SHP77 (cell line): ENCODE measurements around the gene CLTCL1.
"Not testable (repeated sequence)": the region's sequence is repeated elsewhere in the genome, so short reads cannot be mapped to it uniquely, and the experiment has no call there.

ENCODE experiments used
- DNase-seq, 2 experiments: peaks; one replicate each; lab custom pipeline; 2025; lab: John Stamatoyannopoulos, UW

Gene CLTCL1

DNA sequence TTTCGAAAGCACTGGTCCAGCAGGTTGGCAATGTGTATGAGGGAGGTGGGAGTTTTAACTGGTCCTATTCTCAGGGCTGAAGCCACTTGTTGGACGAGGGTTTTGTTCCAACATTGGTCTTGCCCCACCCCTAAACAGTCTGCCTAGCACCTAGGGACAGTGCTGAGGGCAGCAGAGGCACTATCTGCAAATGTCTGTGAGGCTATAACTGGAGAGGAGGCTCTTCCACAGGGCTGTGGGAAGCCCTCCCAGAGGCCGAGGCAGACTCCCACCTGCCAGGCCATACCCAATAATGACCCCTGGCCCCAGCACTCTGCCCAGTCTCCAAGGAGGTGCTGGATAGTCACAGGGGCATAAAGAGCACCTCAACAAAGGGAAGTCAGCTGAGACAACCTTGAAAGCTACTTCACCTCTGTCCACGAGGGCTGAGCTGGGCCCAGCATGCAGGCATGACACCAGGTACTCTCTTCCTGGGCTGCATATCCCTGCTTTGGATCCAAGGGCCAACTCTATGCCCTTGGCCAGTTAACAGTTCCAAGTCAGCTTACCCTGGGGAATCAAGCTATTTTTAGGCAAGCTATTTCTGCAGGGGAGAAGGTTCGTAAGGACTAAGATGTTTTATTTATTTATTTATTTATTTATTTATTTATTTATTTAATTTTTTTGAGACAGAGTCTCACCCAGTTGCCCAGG lies 72.8 kb downstream of the CLTCL1 start:
- DNase-seq, result no peak

DNA sequence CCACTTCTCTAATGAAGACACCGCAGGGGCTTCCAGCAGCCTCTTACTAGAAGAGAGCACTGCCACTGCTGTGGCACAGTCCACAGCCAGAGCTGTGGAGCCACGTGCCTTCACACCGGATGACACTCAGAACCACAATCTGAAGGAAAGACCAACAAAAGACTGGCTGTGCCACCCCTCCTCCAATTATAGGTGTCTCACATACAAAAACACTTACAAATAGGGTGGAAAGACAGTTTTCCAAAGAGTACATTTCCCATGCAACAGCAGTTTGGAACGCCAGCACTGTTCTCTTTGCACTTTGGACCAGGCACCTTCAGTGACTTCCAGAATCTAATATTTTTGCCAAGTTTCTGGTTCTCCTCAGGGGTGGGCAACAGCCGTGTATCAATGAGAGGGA lies 74.9 kb downstream of the CLTCL1 start:
- no peak for DNase-seq

DNA sequence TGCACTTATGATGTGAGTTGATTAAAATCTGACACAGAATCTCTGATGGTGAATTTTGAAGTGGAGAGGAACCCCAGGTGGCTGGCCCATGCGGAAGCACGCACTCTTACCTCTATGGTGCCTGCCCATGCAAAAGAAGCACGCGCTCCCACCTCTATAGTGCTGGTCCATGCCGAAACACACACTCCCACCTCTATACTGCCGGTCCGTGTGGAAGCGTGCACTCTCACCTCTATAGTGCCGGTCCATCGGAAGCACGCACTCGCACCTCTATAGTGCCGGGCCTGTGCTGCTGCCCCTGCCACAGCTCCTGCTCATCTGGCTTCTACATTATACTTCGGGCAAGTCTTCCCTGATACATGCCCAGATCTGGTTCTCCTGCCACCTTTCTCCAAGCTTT lies 76.2 kb downstream of the CLTCL1 start:
- DNase-seq, result no peak

DNA sequence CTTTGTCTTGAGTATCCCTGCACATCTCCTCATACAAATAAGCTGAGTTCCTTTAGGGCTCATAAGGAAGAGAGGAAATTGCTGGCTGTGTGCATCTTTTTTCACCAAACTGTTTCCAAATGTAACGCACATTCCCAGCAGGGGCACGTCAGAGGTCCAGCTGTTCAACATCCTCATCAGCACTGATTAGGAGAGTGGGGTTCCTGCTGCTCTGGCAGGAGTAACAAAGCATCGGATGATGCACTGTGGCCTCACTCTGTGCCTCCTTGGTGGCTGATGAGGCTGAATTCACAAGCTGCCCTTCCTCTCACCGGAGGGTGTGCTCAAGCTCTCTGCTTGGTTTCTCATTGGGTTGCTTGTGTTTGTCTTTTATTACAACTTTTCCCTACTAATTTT lies 77.4 kb downstream of the CLTCL1 start:
- no peak for DNase-seq

DNA sequence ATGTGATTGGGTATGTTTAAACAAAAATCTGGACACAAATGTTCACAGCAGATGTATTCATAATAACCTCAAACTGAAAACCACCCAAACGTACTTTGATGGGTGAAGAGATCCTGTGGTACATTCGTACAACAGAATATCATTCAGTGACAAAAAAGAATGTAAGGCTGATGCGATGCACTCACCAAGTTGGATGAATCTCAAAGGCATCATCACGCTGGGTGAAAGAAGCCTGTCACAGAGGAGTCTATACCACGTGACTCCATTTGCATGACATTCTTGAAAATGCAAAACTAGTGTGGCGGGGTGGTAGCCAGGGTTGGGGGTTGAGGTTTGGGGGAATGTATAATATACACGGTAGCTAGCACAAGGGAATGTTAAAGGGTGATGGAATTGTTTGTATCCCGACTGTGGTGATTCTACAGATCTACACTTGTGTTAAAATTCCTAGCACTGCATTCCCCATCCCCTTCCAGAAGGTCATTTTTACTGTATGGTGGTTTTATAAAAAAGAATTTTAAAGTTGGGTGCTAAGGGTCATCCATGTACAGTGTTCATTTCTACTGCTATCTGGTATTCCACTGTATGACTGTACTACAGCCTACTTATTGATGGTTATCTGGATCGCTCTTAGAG lies 78.0 kb downstream of the CLTCL1 start:
- no peak for DNase-seq

DNA sequence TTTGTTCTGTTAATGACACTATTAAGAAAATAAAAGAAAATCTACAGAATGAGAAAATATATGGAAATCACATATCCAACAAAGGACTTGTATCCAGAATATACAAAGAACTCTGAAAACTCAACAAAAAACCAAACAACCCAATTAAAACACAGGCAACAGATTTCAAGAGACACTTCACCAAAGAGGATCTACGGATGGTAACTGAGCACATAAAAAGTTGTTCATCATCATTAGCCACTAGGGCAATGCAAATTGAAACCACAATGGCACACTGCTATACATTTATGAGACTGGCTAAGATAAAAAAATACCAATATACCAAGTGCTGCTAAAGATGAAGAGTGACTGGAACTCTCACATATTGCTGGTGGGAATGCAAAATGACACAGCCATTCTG lies 78.5 kb downstream of the CLTCL1 start:
- DNase-seq, result no peak

DNA sequence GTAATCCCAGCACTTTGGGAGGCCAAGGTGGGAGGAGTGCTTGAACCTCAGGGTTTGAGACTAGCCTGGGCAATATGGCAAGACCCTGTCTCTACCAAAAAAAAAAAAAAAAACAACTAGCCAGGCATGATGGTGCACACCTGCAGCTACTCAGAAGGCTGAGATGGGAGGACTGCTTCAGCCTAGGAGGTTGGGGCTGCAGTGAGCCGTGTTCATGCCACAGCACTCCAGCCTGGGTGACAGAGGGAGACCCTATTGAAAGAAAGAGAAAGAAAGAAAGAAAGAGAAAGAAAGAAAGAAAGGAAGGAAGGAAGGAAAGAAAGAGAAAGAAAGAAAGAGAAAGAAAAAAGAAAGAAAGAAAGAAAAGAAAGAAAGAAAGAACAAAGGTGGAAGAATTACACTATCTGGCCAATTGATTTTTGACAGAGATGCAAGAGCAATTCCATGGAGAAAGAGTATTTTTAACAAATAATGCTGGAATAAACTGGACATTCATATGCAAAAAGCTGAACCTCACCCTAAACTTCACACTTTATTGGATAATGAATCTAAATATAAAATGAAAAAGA lies 79.1 kb downstream of the CLTCL1 start:
- no peak for DNase-seq

DNA sequence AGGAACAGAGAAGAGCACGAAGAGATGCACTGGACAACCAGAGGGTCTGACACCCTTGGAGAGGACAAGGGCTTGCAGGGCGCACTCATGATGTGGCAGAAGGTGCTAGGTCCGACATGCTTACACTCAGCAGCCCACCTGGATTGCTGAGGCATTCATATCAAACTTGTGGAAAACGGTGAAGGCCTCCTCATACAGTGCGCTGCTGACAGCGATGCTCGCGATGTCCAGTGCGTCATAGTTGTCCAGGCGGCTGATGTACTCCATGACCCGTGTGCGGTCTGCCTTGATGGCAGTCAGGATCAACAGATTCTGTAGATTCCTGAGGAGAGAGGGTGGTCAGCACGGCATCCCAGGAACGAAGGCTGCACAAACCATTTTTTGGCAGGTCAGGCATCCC lies 81.3 kb downstream of the CLTCL1 start:
- DNase-seq, result no peak

DNA sequence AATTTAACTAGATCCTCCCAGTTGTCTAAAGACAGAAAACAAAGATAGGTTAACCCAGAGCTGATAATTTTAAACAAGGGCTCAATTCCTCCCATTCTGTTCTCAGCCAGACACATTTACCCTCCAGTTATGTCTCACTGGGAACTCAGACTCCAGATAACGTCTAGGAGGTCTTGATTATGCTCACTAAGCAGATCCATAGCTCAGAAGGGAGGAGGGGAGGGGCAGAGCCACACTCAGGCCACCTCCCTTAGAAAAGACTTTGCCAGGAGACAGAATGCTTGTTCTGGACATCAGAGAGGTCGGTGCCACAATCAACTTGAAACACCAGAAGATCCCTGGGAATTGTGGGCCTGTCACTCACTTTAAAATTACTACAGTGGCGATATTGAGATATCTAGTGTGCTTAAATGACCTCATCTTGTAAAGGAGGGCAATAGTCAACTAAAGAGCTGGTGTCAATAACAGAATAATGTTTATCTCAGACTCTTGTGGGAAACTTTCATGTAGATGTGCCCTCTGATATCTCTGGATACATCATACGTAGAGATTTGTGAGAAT lies 83.2 kb downstream of the CLTCL1 start:
- no peak for DNase-seq

DNA sequence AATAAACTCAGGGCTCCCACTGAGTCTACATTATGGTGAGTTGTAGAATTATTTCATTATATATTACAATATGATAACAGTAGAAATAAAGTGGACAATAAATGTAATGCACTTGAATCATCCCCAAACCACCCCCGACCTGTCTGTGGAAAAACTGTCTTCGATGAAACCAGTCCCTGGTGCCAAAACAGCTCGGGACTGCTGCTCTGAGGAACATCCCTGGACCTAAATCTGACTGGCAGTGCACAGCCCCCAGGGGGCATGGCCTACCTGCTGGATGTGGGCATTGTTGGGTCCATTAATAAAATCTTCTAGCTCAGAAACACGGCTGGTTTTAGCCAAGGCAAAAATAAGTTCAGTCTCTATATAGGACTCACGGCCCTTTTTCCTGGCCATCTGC lies 83.6 kb downstream of the CLTCL1 start:
- DNase-seq, result no peak

DNA sequence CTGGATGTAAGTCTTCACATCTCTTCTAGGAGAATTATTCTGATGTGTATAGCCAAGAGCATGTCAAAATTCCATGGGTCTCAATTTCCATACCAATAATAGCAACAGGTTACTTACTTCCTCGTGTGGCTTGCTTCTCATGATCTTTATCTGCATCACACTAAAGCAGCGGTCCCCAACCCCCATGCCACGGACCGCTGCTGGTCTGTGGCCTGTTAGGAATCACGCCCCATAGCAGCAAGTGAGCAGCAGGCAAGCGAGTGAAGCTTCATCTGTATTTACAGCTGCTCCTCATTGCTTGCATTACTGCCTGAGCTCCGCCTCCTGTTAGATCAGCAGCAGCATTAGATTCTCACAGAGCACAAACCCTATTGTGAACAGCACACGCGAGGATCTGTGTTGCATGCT lies 84.1 kb downstream of the CLTCL1 start:
- no peak for DNase-seq

DNA sequence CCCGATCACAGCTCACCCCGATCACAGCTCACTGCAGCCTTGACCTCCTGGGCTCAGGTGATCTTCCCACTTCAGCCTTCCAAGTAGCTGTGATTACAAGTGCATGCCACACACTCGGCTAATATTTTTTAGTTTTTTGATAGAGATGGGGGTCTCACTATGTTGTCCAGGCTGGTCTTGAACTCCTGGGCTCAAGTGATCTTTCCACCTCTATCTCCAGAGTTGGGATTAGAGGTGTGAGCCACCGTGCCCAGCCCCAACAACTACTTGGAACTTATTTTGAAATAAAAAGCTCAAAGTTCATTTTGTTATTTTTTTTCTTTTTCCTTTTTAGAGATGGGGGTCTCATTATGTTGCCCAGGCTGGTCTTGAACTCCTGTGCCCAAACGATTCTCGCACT lies 85.2 kb downstream of the CLTCL1 start:
- DNase-seq, result no peak

DNA sequence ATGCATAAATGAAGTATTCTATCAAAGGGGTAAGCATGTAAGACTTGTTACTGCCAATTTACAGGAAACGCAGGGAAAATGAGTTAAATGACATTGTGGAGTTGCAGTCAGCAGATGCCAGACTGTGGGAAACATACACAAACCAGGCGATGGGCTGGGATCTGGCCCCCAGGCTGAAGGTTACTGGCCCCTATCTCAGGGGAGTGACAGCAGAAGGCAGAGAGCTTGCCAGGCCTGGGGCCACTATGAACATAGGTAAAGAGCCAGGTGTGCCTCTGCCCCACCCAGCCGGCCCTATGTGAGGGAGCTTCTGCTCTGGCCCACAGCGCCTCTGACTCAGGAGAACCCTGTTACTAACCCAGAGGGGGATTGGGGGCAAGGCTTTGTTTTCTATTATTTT lies 86.9 kb downstream of the CLTCL1 start:
- DNase-seq, result no peak

DNA sequence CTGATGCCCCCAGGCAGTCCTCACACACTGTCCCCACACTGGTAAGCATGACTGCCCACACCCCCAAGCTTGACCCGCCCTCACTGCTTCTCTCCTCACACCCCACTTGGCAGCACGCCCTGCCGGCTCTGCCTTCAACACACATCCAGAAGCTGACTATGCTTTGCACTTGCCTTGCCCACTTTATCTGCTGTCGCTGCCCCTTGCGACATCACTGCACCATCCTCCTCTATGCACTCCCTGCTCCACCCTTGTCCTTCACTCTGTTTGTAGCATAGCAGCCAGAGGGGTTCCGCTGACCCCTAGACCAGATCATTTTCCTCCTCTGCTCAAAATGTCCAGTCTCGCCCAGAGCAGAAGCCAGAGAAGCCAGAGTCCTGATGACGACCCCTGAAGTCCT lies 87.7 kb downstream of the CLTCL1 start:
- DNase-seq, result no peak

DNA sequence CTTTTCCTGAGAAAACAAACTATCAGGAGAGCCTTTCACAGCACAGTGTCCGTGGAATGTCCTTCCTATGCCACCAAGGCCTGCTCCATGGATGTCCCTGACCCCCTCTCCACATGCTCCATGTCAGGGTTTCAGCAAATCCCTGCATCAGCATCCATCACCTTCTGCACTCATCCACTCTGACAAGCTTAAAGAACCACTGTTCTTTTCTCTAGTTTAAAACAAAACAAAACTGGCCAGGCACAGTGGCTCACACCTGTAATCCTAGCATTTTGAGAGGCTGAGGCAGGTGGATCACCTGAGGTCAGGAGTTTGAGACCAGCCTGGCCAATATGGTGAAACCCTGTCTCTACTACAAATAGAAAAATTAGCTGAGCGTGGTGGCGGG lies 88.7 kb downstream of the CLTCL1 start:
- not testable (repeated sequence) for DNase-seq

DNA sequence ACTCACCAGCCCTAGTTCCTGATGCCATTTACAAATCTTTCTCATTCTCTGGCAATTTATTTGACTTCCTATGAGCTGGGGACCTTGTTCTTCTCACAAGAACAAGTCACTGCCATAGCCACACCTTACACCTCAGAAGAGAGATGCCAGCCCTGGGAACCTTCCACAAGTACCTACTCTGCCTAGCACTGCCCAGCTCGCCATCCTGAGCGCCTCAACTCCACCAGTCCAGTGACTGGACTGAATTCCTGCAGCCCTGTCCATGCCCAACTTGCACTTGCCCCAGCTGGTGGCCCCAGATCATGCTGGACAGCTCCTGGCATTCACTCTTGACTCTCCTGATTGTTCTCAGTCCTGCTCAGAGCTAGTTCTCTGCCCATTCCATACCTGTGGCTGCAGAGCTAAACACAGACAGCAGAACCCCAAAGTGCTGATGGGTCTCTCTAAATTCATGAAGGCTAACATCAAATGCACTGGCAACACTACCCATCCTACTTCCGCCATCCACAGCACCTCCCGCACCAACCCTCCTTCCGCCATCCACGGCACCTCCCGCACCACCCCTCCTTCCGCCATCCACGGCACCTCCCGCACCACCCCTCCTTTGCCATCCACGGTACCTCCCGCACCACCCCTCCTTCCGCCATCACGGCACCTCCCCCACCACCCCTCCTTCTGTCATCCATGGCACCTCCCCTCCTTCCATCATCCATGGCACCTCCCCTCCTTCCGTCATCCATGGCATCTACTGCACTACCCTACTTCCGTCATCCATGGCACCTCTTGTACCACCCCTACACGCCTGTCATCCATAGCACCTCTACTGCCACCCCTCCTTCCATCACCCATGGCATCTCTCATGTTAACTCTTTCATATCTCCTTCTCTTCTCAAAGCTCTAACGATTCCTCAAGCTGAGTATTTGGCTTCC lies 89.4 kb downstream of the CLTCL1 start:
- no peak for DNase-seq

DNA sequence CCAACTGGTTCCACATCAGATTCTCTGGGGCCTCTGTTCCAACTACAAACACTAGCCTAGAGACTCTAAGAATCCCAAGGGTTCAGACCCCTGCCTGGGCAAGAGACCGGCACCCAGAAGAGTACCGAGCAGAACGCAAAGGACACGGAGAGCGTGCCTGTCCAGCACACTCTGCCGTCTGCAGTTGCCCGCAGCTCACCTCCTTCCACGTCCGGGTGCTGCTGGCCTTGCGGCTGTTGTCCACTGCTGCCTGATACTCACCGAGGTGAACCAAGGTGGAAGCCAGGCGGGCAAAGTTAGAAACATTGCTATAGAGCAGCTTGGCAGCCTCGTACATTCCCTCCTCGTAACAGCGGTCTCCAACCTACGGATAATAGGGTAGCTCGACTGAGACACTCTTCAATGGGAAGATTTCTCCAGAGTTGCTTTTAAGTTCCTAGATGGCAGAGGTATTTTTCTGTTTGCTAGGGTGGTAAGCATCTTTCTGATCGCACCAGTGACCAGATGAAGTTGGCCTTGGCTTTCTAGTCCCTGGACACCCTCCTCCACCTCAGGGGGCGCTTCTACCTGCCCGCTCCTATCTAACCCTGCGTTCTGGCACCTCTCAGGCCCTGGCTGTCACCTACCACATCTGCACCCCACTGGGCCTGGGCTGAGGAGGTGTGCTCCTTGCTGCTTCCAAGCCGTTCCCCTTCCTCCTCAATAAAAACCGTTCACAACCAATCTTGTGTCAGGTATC lies 90.2 kb downstream of the CLTCL1 start:
- no peak for DNase-seq

DNA sequence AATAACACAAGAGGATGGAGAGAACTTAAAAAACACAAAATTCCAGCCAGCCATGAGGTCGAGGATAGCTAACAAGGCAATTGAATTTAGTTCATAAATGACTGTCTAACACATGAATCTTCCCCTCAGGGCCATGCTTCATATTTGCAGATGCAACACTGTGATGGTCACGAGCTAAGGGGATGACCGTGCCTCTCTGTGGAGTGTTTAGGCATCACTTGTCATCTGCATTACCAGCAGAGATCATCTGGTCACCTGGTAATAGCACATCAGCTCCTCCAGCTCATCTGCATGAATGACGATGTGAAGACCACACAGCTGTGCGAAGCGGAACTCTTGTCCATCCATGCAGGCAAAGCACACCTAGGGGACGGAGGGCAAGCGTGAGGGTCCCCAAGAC lies 92.0 kb downstream of the CLTCL1 start:
- no peak for DNase-seq

DNA sequence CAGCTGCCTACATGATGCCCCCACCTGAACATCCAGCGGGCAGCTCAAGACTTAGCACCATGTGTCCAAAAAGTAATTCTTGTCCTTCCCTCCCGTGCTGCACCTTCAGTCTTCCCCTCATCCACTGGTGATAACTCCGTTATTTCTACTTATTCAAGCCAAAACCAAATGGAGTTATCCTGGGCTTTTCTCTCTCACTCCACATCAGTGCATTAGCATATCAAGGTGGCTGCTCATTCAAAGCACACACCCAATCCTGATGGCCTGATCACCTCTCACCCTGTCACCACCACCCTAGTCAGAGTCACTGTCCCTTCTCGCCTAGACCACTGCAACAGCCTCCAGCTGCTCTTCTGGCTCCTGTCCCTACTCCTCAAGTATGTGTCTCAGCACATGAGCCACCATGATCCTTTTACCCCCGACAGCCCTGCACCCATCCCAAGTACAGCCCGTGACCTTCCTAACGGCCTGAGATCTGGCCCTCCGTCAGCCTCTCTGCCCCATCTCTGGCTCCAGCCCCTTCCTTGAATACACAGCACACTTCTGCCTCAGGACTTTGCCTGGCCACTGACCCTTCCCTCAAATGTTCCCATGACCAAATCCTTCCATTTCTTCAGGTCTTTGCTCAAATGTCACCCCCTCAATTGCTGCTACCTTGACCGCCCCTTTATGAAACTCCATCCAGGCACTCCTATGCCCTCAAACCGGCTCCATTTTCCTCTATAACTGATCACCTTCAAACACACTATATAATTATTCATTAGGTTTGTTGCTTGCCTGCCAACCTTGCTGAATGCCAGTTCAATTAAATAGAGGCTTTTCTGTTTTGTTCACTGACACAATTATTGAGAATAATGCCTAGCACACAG lies 93.3 kb downstream of the CLTCL1 start:
- DNase-seq, result no peak

DNA sequence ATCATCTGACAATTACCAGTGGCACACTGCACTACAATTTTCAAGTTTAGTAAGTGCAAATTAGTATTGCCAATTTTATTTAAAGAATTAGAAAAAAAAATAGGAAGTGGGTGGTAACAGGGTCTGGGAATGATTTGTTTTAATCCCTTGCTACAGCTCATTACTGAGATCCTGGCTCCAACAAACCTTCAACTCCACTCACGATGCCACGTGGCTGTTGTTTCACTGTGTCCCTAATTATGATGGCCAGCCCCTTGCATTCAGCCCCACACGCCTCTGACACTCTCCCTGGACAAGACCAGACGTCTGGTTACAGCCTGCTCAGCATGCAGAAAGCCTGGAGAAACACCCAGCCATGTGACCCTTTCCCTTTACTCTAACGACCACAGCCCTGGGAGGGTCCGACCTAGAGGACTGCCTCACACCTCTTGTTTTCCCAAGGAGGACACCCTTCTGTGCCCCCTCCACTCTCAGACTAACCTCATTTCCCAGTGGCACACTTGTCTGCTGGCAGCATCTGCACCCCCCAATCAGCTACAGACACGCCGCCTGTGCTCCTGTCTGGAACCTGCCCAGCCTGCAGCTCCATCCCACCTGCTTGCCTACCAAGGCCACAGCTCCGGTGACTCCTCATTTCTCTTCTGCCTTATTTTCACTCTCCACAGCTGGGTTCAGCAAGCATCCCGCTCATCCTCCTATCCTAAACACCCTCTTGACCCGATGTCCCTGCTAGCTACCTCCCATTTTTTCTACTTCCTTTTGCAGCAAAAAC lies 94.5 kb downstream of the CLTCL1 start:
- no peak for DNase-seq
